ENCODE measurements around the gene CROT.

Gene CROT

DNA sequence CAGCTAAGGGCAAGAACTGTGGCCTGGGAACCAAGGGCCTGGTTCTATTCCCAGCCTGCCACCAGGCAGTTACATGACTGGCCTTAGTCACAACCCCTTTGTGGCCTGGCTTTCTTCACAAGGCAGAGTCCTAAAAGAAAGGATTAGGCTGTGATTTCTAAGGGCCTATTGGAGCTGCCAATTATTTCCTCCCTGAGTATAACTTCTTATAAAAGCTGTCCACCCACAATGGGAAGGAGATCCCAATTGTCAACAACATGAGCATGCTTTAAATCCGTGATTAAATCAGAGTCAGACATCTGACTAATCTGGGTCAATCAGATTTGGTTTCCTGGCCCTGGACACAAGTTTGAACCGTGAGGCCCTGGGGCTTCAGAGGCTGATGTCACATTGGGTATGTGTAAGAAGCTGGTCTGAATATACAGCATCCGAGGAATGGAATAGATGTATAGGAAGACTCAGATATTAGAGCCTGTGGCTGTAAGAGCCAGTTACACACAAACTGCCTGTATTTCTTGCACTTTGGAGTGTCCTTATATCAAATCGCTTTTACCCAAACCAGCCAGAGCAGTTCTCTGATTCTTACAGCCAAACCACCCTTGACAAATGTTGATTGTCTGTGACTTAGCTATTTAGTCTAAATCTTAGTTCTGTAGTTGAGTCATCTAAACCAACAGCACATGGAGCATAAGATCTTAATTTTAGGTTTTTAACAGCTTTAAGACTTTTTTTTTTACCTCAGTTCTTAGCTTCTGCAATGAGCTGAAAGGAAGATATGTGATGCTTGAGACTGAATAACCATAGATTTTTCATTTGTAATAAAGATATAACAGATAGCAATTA lies 68.7 kb downstream of the CROT start:
- H3K4me3 ChIP-seq (ENCODE audit: low read depth, low read length): no peak overlapping the region
- TF ChIP-seq, protein P1, sequence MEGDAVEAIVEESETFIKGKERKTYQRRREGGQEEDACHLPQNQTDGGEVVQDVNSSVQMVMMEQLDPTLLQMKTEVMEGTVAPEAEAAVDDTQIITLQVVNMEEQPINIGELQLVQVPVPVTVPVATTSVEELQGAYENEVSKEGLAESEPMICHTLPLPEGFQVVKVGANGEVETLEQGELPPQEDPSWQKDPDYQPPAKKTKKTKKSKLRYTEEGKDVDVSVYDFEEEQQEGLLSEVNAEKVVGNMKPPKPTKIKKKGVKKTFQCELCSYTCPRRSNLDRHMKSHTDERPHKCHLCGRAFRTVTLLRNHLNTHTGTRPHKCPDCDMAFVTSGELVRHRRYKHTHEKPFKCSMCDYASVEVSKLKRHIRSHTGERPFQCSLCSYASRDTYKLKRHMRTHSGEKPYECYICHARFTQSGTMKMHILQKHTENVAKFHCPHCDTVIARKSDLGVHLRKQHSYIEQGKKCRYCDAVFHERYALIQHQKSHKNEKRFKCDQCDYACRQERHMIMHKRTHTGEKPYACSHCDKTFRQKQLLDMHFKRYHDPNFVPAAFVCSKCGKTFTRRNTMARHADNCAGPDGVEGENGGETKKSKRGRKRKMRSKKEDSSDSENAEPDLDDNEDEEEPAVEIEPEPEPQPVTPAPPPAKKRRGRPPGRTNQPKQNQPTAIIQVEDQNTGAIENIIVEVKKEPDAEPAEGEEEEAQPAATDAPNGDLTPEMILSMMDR (conservative IDR thresholded peaks at IDR 0.05; ENCODE audit: low read depth, low read length): no peak
- DNase-seq (ENCODE audit: low read depth): peak; percentile 23

DNA sequence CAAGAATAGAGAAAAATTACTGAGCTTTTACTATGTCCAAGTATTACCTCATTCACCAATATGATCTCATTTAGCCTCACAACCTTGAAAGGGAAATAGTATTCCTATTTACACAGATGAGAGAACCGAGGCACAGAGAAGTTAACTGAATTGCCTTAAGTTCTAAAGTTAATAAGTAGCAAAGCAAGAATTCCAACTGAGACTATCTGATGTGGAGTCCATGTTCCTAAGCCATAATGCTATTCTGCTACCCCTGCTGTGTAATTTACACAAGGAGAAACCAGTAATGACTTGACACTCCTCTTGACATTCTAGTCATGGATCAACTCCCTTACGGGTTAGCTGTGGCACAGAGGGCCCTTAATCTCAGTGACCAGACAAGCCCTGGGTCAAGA lies 69.3 kb downstream of the CROT start:
- DNase-seq (ENCODE audit: low read depth): peak; percentile 6
- H3K4me3 ChIP-seq (ENCODE audit: low read depth, low read length): no peak overlapping the region
- TF ChIP-seq, protein P1 (conservative IDR thresholded peaks at IDR 0.05; ENCODE audit: low read depth, low read length): no peak

DNA sequence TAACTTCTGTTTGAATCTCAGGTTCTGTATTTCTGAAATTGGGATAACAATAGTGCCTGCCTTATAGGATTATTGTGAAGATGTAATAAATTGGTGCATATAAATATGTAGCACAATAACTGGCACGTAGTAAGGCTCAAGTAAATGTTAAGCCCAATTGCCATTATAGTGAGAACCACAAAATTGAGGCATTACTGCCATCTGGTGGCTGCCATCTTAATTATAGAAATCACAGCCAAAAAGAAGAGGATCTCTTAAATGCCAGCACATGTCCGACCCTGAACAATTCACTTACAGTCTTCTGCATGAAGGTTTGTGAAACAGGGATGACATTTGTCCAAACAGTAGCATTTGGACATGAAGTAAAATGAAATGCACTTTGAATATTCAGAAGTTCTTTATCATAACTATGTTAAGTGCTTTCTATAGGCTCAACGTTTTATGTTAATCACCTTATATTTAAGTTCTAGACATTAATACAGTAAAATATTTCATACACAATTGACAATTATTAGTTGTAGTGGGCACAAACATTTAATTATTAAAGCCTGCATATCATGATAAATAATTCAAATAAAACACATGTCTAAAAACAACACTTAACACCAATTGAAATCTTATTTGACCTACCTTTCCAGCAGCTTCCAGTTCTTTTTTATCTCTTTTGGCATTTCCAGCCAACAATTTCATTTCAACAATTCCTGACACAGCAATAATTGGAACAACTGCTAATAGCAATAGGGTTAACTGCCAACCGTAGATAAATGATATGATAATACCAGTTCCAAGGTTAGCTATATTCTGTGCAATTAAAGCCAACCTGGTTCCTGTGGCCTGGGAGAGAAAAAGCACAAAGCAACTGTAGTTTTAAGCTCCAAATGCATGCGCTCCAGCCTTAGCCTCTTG lies 71.5 kb downstream of the CROT start:
- peak; percentile 84 for DNase-seq (ENCODE audit: low read depth)
- no peak overlapping the region for H3K4me3 ChIP-seq (ENCODE audit: low read depth, low read length)
- TF ChIP-seq, protein P1 (conservative IDR thresholded peaks at IDR 0.05; ENCODE audit: low read depth, low read length): peak; percentile 71

DNA sequence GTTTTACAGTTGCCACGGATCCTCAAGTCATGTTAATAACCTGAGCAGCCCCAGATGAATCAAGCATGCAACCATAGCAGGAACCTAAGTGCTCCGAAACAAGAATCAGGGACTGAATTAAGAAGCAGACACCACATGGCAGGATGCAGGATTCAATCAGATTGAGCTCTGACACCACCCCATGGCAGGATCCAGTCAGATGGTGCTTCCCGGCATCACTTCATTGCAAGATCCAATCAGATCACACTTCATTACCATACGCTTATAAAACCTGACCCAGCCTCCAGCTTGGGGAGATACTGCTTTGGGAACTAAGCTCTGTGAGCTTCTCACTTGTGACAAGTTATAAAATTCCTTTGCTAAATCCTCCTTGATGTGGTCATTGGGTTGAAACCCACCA lies 74.7 kb downstream of the CROT start:
- H3K4me3 ChIP-seq (ENCODE audit: low read depth, low read length): no peak overlapping the region
- TF ChIP-seq, protein P1 (conservative IDR thresholded peaks at IDR 0.05; ENCODE audit: low read depth, low read length): no peak
- DNase-seq (ENCODE audit: low read depth): no peak

DNA sequence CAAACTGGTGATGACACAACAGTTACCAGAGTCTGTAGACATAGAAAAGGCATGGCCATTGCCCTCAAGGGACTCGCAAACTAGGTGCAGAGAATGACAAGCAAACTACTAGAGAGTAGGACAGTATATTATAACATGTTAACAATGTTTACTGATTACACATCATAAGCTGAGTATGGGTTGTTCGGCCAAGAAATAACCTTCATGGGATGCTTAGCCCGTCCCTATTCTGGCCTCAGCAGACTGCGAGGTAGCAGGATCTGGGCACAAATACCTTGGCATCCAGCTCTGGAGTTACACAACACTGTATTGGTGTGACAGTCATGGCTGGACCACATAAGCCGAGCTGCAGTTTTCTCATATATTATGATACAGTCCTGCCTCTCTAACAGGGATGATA lies 78.6 kb downstream of the CROT start:
- TF ChIP-seq, protein P1 (conservative IDR thresholded peaks at IDR 0.05; ENCODE audit: low read depth, low read length): no peak
- no peak overlapping the region for H3K4me3 ChIP-seq (ENCODE audit: low read depth, low read length)
- DNase-seq (ENCODE audit: low read depth): no peak

DNA sequence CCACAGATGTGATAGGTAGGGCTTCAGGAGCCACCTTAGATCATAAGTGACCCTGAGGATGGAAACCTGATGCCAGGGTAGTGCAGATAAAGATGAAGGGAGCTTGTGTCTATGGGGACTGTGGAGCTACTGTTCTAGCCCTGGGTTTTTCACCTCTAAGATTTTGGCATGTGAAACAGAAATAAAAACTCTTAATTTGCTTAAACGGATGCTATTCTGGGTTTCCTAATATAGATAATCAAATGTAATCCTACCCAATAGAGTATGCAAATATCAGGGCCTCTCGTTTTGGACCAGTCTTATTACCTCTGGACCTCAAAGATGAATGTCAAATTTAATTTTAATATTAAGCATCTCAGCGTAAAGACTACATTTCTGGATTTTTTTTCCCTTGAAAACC lies 80.7 kb downstream of the CROT start:
- H3K4me3 ChIP-seq (ENCODE audit: low read depth, low read length): no peak overlapping the region
- TF ChIP-seq, protein P1 (conservative IDR thresholded peaks at IDR 0.05; ENCODE audit: low read depth, low read length): no peak
- no peak for DNase-seq (ENCODE audit: low read depth)
